DLD1 (cell line): Measurements from ENCODE around the gene FOXN3.

Experiments used
- in situ Hi-C: cut with HindIII; loops from 2 replicates; pipeline ENCODE4 v1.10.0; 2017; ENCODE audit warnings: low sequenced_read_pairs

The FOXN3 gene

GRCh38 chr14:89366864-89367778, 49.9 kb downstream of the FOXN3 start:
- in situ Hi-C loops = no loop called here

GRCh38 chr14:89365061-89365801, 51.8 kb downstream of the FOXN3 start:
- in situ Hi-C loops = no loop called here

GRCh38 chr14:89364316-89364715, 52.7 kb downstream of the FOXN3 start:
- in situ Hi-C loops = no loop called here

- in situ Hi-C loops = no loop called here
These were observed 56.8 kb downstream of the FOXN3 start for GRCh38 chr14:89360277-89360676.

GRCh38 chr14:89359477-89360222, 57.4 kb downstream of the FOXN3 start:
- in situ Hi-C loops = no loop called here

GRCh38 chr14:89357655-89358297, 59.3 kb downstream of the FOXN3 start:
- in situ Hi-C loops = no loop called here

- in situ Hi-C loops = no loop called here
These were observed 60.1 kb downstream of the FOXN3 start for GRCh38 chr14:89356927-89357326.

GRCh38 chr14:89356496-89356895, 60.5 kb downstream of the FOXN3 start:
- in situ Hi-C loops = no loop called here

- in situ Hi-C loops = no loop called here
These were observed 63.3 kb downstream of the FOXN3 start for GRCh38 chr14:89353766-89354113.

GRCh38 chr14:89352976-89353765, 63.9 kb downstream of the FOXN3 start:
- in situ Hi-C loops = no loop called here

- in situ Hi-C loops = no loop called here
These were observed 65.3 kb downstream of the FOXN3 start for GRCh38 chr14:89351516-89352404.

GRCh38 chr14:89351221-89351515, 65.9 kb downstream of the FOXN3 start:
- in situ Hi-C loops = no loop called here

GRCh38 chr14:89350152-89350551, 66.9 kb downstream of the FOXN3 start:
- in situ Hi-C loops = no loop called here

- in situ Hi-C loops = no loop called here
These were observed 67.6 kb downstream of the FOXN3 start for GRCh38 chr14:89349171-89350008.

GRCh38 chr14:89348722-89349121, 68.3 kb downstream of the FOXN3 start:
- in situ Hi-C loops = no loop called here

- in situ Hi-C loops = no loop called here
These were observed 69.1 kb downstream of the FOXN3 start for GRCh38 chr14:89347885-89348284.

GRCh38 chr14:89344920-89345254, 72.1 kb downstream of the FOXN3 start:
- in situ Hi-C loops = no loop called here

- in situ Hi-C loops = no loop called here
These were observed 73.7 kb downstream of the FOXN3 start for GRCh38 chr14:89343356-89343755.

- in situ Hi-C loops = no loop called here
These were observed 75.0 kb downstream of the FOXN3 start for GRCh38 chr14:89342049-89342448.
